GM18873 (cell line): ENCODE results near the gene OSBPL5.

Experiments
- ATAC-seq: cut with Tn5 transposase; IDR thresholded peaks from one replicate; pipeline ENCODE4 v1.9.1; 2021; ENCODE audit warnings: mild to moderate bottlenecking, moderate library complexity, moderate number of reproducible peaks; ENCODE audit not compliant: unreplicated experiment, low FRiP score

Gene OSBPL5, protein sequence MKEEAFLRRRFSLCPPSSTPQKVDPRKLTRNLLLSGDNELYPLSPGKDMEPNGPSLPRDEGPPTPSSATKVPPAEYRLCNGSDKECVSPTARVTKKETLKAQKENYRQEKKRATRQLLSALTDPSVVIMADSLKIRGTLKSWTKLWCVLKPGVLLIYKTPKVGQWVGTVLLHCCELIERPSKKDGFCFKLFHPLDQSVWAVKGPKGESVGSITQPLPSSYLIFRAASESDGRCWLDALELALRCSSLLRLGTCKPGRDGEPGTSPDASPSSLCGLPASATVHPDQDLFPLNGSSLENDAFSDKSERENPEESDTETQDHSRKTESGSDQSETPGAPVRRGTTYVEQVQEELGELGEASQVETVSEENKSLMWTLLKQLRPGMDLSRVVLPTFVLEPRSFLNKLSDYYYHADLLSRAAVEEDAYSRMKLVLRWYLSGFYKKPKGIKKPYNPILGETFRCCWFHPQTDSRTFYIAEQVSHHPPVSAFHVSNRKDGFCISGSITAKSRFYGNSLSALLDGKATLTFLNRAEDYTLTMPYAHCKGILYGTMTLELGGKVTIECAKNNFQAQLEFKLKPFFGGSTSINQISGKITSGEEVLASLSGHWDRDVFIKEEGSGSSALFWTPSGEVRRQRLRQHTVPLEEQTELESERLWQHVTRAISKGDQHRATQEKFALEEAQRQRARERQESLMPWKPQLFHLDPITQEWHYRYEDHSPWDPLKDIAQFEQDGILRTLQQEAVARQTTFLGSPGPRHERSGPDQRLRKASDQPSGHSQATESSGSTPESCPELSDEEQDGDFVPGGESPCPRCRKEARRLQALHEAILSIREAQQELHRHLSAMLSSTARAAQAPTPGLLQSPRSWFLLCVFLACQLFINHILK

DNA sequence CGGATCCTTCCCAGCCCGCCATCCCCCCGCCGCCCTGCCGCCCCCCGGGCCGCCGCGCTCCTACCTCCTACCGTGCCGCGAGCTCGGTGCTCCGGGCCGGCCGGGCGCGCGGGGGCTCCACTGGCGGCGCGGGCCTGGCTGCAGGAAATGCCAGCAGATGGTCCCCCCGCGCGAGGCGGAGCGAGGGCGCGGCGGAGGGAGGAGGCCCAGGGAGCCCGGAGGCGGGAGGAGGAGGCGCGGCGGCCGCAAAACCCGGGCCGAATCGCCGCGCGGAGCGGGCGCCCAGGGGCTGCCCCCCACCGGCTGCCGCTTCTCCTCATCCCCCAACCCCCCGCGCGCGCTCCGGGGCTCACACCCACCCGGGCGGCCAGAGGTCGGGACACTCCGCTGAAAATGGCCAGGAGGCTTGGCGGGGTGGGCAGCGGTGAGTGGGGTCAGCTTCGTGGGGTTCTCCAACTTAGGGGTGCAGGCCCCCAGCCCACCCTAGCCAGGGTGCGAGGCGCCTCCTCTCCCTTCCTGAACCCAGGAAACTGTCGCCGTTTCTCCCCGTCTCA is at the start of gene OSBPL5:
OSBPL5 (minus strand) TSS at position 159 of the 554 bp plus-strand sequence. CDS start 36,162 bp downstream, outside the sequence.
- no peak for ATAC-seq

DNA sequence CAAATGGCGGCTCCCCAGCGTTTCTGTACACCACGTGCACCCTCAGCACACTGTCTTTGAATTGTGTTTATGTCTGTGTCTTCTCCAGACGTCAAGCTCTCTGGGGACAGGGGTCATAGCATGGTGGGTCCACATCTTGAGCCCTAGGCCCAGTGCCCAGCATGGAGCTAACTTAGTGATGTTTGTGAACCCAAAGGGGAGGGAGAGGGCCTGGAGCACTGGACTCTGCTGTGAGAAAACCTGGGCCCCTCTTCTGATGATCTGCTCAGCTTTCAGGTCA is 49.2 kb upstream of the OSBPL5 start:
- no peak for ATAC-seq

DNA sequence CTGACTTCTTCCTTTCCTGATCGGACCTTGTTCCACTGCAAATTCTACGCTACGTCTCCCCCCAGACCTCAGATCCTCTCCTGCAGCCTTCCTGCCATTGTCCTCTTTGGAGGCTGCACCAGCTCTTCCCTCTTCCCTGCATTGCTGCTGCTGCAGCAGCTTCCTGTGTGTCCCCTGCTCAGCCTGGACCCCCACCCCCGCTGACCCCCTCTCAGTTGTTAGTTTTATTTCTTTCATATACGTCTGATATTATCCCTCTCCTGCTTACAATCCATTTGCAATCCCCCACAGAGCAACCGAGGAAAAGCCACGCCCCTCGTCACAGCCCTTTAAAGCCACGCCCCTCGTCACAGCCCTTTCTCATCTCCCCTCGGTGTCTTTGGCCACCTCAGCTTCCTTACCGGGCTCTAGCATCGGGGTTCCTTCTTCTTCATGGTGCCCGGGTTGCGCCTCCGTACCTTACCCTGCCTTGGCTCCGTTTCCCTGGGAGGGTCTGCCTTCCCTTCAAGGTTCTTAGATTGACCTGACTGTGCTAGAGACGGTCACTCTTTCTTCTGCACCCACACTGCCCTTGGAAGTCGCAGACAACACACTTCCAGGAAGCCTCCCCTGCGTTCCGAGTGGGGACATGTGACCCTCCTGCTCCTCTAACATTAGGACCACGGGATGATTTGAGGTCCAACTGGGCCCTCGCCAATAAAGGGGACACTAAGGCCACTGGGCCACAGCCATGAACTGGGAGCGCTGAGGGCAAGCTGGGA is 48.7 kb upstream of the OSBPL5 start:
- no peak for ATAC-seq

DNA sequence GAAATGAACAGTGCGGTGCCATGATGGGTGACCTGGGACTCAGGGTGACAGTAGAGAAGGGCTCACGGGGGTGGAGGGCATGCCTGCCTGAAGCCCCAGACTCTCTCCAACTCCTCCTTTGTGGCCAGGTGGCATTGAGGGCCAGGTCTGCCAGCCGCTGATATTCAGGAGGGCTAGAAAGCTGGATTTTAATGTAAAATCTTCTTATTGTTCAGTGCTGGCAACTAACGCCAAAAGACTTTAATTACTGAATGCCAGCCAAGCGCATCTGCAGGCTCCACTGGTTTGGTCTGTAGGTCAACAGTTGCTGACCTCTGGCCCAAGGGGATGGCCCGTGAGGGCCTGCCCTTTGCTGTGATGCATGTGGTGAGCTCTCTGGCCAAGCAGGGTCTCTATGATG is 43.2 kb upstream of the OSBPL5 start:
- no peak for ATAC-seq

DNA sequence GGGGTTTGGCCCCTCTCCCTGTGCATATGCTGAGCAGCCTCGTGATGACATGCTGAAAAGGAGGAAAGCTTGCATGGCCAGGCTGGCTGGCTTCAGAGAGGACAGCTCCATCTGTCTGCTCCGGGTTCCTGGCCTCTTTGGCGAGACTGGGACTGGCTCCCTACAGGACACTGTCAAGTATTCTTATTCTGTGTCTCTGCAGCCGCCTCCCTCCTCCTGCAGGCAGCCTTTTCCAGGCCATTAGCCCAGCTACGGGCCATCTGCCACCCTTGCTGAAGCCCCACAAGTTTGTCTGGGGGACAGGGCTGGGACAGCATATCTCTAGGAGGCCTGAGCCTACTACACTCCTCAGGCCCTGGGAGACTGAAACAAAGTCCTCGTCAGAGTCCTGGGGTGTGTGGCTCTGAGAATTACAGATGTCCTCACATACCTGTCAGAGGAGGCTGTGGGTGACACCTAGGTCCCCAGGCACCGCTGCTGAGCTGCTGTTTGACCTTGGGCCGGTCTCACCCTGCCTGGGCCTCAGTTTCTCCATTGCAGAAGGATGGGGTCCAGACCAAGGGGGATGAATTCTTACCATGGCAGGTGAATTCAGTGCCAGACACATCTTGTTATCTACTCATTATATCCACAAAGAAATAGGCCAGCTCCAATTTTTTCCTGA is 42.5 kb upstream of the OSBPL5 start:
- no peak for ATAC-seq

DNA sequence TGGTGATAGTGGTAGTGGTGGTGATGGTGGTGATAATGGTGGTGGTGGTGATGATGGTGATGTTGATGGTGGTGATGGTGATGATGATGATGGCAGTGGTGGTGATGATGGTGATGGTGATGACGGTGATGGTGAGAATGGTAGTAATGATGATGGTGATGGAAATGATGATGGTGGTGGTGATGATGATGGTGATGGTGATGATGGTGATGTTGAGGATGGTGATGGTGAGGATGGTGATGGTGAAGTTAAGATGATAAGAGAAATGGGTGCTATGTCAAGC is 41.8 kb upstream of the OSBPL5 start:
- ATAC-seq: no peak

DNA sequence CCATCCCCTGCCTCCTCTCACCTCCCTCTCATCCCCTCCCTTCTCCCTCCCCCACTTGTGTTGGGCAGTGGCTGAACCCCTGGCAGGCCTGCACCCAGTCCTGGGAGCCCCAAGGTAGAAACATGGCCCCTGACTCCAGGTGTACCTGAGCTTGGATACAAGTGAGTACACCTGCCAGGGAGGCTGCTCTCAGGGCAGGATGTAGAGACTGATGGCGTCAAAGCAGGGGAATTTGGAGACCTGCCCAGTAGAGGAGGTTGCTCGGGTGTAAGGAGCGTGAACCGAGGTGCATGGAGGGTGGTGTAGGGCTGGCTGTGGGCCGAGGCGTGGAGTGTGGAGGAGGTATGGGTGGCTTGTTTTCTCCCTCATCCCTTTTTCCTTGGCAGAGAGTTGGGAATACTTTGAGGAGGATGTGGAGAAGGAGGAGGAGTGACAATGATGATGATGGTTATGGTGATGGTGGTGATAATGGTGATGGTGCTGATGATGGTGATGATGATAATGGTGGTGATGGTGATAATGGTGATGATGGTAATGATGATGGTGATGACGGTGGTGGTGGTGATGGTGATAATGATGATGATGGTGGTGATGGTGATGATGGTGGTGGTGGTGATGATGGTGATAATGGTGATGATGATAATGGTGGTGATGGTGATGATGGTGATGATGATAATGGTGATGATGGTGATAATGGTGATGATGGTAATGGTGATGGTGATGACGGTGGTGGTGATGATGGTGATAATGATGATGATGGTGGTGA is 41.2 kb upstream of the OSBPL5 start:
- ATAC-seq: no peak

DNA sequence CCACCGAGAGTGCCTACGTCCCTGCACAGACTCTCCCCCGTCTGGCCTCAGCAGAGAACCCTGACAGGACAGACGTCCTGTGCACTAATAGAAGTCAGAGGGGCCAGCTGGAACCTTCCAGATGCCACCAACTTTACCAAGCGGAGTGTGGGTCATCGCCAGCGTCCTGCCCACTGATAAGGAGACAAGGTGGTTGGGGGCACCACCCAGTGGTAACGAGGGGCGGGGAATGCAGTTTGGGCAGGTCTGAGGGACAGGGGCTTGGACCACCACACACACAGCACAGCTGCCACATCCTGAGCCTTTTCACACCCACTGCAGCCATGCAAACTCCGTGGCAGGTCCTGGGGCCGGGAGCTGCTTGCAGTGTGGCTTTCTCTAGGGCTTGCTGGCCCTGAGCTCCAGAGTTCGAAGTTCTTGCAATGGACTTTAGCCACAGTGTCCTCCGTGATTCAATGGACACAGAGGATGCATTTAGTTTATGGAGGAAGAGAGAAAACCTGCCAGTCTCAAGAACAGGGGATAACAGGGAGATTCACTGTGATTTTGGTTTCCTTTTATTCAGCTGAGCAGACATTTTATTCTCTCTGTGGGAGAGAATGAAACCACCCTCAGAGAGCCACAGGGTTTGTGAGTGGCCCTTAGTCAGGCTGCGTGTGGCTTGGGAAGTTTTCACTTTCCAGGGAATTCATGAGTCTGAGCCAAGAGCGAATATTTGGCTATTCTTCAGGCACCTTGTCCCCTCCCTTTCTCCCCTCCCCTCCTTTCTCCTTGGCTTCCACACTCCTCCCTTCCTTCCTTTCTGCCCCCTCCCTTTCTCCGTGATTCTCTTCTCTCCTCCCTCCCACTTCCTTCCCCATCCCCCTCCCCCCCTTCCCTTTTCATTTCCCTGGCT is 40.4 kb upstream of the OSBPL5 start:
- ATAC-seq: no peak

DNA sequence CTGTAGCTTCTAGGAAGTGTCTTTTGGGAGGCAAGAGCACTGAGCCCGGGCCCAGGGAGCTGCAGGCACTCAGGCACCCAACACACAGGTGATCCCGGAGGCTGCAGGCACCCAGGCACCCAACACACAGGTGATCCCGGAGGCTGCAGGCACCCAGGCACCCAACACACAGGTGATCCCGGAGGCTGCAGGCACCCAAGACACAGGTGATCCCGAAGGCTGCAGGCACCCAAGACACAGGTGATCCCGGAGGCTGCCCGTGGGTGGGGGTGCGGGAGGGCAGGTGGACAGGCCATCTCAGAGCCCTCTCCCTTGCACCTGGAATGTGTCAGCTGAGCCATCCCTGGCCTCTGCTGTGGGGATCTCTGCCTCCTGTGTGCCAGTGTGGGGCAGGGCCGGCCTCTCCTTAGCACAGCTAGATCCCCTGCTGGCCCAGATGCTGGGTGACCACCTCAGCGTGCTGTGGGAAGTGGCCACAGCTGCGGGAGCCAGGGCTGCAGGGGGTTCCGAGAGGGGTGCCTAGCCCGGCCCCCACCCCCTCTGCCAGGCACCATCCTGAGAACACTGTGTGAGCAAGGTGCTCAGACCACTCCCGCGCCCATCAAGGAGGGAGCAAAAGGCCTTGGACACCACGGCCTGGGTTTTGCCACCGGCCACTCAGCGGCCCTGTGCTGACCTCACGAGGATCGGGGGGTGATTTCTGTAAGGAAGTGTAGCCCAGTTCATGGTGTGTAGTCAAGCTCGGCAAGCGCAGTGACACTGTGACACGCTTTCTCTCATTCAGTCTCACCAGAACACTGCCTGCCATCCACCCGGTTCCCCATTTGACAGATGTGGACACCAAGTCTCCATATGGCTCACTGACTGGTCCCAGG is 39.3 kb upstream of the OSBPL5 start:
- ATAC-seq: no peak

DNA sequence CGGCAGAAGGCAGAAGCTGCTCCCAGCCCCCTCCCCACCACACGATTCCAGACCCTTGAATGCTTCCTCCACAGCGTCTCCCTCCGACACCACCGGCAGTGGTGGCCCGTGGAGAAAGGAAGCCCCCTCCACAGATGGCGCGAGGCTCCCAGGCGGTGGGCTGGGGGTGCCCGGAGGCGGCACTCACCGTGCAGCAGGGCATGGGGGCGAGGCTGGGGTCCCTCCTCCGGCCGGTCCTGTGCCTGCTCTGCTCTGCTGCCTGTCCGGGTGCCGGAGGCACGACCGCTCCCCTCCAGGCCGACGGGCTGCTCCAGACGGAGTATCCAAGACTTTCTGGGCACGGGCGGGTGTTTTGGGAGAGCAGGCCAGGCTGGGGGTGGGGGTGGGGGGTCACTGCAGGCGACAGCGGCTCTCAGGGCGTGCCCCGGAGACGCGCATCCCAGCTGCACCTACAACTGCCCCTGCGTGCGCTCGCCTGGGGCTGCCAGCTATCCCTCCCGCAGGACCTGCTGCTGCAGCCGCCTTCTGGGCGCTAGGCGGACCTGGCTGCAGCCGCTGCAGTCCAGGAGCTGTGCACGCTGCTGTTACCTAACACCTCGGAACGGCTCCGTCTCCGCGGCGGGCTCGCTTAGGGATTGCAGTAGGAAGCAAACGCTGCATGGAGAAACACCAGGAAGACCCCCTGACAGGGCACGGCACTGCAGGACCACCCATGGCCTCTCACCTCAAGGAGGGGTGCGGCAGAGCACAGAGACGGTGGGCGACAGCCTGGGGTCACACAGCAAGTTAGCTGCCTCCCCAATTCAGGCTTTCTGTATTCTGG is 38.3 kb upstream of the OSBPL5 start:
- no peak for ATAC-seq

DNA sequence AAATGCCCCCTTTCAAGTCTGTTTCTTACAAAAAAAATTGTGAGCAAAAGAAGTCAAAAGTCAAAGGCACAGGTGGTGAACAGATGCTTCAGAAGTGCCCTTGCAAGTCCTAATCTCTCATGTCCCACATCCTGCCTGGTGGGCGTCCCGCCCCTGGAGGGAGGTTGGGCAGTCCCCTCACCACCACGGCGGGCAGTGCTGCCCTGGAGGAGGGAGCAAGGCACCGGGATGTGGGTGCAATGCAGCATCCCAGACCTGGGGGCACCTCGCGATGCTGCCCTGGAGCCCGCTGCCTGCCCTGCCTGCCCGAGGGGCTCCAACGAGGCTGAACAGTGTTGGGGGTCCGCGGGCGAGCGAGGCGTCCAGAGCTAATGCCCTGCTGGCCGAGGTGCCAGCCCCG is 37.6 kb upstream of the OSBPL5 start:
- no peak for ATAC-seq

DNA sequence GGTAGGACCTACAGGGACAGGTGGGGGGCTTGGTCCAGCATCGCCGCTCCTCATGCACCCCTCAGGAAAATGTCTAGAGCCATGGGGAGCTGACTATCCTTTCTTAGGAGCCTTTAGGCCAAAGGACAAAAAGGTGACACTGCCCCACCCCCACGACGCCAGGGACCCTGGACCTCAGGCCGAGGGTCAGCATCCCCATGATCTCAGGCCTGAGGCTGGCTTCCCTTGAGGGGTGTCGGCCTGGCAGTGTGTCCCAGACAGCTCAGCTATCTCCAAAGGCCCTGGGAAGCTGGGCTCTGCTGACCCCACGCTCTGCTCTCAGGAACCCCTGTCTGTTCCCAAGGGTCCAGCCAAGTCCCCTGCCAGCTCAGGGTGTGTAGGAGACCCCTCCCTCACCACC is 37.2 kb upstream of the OSBPL5 start:
- no peak for ATAC-seq

DNA sequence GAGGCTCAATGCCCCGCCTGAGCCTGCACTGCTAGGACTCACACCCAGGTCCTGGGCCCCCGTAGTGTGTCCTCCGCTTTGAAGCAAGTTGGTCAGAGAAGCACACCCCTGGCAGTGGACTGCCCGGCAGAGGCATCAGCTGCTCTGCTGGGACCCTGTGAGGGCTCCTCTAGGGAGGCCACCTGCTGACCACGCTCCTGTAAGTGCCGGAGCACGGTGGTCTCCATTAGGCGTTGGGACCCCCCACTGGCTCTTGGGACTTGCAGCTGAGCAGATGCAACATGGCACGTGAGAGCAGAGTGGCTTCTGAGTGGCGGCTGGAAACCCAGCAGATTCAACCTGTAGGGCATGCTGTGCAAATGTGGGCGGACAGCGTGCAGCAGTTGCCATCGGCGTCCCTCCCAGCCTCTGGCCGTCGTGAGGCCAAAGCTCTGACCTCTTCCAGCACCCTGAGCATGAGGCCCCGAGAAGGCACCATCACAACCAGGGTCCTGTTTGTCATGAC is 36.6 kb upstream of the OSBPL5 start:
- ATAC-seq: no peak

DNA sequence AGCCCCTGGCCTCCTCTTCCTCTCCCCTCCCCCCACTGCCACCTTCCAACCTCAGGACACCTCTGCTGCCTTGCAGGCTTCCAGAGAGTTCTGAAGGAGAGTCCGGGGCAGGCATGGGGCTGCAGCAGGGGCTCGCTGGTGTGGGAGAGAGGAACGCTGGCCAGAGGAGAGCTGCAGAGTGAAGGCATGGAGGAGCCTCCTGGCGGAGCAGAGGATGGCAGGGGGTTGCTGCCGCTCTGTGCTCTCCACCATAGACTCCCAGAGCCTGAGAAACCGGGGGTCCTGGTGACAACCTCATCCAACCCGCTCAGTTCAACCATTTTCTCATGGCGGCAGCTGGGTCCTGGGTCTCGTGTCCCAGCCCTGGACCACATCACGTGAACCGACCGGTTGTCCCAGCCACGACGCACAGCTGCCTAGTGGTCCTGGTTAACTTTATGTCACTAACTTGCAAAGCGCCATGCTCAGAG is 36.0 kb upstream of the OSBPL5 start:
- ATAC-seq: no peak

DNA sequence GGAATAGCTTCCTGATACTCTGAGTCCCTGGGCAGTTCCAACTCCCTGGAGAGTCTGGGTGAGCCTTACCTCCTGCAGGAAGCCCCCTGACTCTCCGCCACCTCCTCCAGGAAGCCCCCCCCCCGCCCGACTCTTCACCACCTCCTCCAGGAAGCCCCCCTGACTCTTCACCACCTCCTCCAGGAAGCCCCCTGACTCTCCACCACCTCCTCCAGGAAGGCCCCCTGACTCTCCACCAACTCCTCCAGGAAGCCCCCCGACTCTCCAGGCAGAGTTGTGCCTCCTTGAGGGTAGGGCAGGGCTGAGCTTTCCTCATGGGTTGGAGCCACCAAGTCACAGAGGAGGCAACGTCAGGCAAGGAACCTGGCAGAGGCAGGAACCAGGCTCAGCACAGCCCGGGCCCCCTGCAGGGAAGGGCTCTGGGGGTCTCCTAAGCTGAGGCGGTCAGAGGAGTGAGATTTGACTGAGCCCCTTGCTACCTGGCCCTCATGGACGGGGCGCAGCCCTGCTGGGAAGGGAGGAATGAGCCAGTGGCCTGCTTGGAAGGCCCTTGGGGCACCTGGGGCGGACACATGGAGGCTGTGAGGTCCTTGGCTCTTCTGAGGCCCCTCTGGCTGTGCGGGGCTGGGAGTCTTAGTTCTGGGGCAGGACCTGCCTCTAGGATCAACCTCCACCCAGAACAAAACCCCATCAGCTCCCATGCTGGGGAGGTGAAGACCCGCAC is 35.4 kb upstream of the OSBPL5 start:
- ATAC-seq: no peak
